ENCODE data around the gene PDE9A.

The PDE9A gene

GRCh38 chr21:42657676-42658319 is 4.4 kb downstream of the PDE9A start:
- DNase-seq (ENCODE audit: low spot score) = no peak

- DNase-seq (ENCODE audit: low spot score) = no peak
Observed at GRCh38 chr21:42658320-42659105, 5.1 kb downstream of the PDE9A start.

- DNase-seq (ENCODE audit: low spot score) = no peak
Observed at GRCh38 chr21:42659416-42660117, 6.1 kb downstream of the PDE9A start.

GRCh38 chr21:42660118-42660470 is 6.7 kb downstream of the PDE9A start:
- DNase-seq (ENCODE audit: low spot score) = no peak

GRCh38 chr21:42661688-42662429 is 8.4 kb downstream of the PDE9A start:
- no peak for DNase-seq (ENCODE audit: low spot score)

- DNase-seq (ENCODE audit: low spot score) = no peak
Observed at GRCh38 chr21:42662430-42663199, 9.2 kb downstream of the PDE9A start.

GRCh38 chr21:42663200-42663750 is 9.9 kb downstream of the PDE9A start:
- no peak for DNase-seq (ENCODE audit: low spot score)

GRCh38 chr21:42663860-42664535 is 10.6 kb downstream of the PDE9A start:
- no peak for DNase-seq (ENCODE audit: low spot score)

- DNase-seq (ENCODE audit: low spot score) = no peak
Observed at GRCh38 chr21:42664614-42665013, 11.2 kb downstream of the PDE9A start.

- DNase-seq (ENCODE audit: low spot score) = no peak
Observed at GRCh38 chr21:42665026-42665425, 11.6 kb downstream of the PDE9A start.

- DNase-seq (ENCODE audit: low spot score) = no peak
Observed at GRCh38 chr21:42665484-42665883, 12.1 kb downstream of the PDE9A start.

GRCh38 chr21:42666023-42666747 is 12.8 kb downstream of the PDE9A start:
- DNase-seq (ENCODE audit: low spot score) = no peak

- no peak for DNase-seq (ENCODE audit: low spot score)
Observed at GRCh38 chr21:42666925-42667324, 13.5 kb downstream of the PDE9A start.

GRCh38 chr21:42668298-42668992 is 15.0 kb downstream of the PDE9A start:
- no peak for DNase-seq (ENCODE audit: low spot score)

- DNase-seq (ENCODE audit: low spot score) = no peak
Observed at GRCh38 chr21:42669041-42669440, 15.6 kb downstream of the PDE9A start.

- DNase-seq (ENCODE audit: low spot score) = no peak
Observed at GRCh38 chr21:42670058-42670880, 16.8 kb downstream of the PDE9A start.

- DNase-seq (ENCODE audit: low spot score) = no peak
Observed at GRCh38 chr21:42670884-42671283, 17.5 kb downstream of the PDE9A start.

- no peak for DNase-seq (ENCODE audit: low spot score)
Observed at GRCh38 chr21:42671778-42672593, 18.6 kb downstream of the PDE9A start.
